Measurements from ENCODE around the gene STXBP6. TPM values are rescaled to one million over a fixed set of nuclear protein-coding genes. Genes with fewer than 3 reads are reported as not detected.

The STXBP6 gene
- total RNA-seq, 1 donor from 2014 or later = 0.63 TPM

DNA sequence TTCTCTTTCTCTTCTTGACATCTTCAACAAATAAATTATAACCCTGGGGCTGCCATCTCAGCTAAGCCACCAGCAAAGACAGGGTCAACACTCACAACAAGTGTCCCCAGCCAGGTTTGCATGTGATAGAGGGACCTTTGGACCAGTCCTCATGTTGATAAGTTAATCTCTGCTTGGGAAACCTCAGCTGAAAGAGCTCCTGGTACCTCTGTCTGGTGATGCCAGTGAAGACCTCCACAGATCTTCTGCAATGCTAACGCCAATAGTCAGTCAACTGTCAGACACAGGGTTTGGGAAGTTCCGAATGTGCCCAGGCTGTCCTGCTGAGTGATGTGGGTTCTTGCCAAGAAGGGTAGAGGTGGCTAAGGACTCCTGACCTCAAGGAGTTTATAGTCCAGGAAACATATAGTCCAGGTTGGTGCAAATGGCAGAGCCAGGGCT, 236.1 kb downstream of the STXBP6 start:
- no peak for DNase-seq (ENCODE audit: low read depth)
- TF ChIP-seq, protein P1, sequence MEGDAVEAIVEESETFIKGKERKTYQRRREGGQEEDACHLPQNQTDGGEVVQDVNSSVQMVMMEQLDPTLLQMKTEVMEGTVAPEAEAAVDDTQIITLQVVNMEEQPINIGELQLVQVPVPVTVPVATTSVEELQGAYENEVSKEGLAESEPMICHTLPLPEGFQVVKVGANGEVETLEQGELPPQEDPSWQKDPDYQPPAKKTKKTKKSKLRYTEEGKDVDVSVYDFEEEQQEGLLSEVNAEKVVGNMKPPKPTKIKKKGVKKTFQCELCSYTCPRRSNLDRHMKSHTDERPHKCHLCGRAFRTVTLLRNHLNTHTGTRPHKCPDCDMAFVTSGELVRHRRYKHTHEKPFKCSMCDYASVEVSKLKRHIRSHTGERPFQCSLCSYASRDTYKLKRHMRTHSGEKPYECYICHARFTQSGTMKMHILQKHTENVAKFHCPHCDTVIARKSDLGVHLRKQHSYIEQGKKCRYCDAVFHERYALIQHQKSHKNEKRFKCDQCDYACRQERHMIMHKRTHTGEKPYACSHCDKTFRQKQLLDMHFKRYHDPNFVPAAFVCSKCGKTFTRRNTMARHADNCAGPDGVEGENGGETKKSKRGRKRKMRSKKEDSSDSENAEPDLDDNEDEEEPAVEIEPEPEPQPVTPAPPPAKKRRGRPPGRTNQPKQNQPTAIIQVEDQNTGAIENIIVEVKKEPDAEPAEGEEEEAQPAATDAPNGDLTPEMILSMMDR (conservative IDR thresholded peaks at IDR 0.05; ENCODE audit: low read depth, low read length) = no peak
- H3K4me3 ChIP-seq (ENCODE audit: low read depth, low read length) = no peak overlapping the region

DNA sequence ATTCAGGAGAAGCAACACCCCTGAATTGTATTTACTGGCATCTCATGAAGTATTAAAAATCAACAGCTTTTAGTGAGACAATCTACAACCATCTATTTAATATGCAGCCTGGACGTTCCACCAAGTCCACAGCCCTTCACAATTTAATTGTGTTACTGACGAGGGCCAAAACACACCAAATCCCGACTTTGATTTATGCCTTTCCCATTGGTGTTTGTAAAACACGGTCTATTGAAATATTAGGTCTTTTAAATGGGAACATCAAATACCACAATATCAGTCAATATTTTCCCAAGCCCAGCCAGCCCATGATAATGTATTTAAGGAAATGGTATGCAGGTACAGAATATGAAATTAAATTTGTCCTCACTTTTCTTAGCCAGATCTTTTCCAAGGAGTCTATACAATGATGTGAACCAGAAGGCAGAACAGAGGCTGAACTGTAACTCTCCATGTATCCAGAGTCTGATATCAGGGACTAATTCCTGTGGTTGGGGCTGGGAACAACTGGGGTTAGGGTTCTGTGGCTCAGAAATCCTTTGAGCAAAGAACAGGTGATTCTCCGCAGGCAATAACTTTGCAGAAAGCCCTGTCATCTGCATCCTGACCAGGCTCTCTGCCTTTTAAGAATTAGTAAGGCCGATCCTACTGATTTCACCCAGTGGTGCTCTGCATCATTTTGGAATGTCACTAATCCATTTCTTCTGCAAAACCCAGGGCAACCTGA, 236.7 kb downstream of the STXBP6 start:
- no peak for DNase-seq (ENCODE audit: low read depth)
- TF ChIP-seq, protein P1 (conservative IDR thresholded peaks at IDR 0.05; ENCODE audit: low read depth, low read length) = no peak
- no peak overlapping the region for H3K4me3 ChIP-seq (ENCODE audit: low read depth, low read length)

DNA sequence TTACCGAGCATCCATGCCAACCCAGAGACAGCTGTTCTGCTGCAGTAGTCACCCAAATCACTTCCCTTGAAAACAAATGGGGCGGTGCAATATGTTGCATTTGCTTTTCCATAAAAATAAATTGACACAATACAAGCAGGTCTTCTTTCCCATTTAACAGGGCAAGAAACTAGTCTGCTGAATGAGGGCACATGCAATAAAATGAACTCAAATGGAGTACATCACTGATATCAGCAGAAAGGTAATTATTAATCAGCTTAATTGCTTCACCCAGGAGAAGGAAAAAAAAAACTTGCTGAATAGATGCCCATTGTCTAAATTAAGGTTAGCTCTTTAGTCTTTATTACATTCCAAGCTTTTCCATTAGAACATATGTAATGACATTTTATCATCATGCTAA, 240.8 kb downstream of the STXBP6 start:
- no peak for DNase-seq (ENCODE audit: low read depth)
- TF ChIP-seq, protein P1 (conservative IDR thresholded peaks at IDR 0.05; ENCODE audit: low read depth, low read length) = no peak
- H3K4me3 ChIP-seq (ENCODE audit: low read depth, low read length) = no peak overlapping the region

DNA sequence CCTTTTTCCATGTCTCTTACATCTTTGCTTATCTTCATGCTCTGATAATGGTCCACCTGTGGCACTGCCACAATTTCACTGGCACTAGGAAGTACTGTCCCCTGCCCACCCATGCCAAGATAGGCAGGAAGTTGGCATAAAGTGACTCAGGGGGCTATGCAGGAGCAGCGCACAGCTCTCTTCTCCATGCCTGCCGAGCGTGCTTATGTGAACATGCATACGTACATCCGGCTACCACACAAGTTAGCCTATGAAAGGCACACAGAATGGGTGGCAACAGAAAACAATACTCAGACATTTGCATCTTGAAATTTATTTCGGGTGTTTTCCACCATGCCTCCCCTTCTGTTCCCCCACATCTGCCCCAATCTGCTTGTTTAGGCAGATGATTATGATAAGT, 241.5 kb downstream of the STXBP6 start:
- no peak overlapping the region for H3K4me3 ChIP-seq (ENCODE audit: low read depth, low read length)
- TF ChIP-seq, protein P1 (conservative IDR thresholded peaks at IDR 0.05; ENCODE audit: low read depth, low read length) = no peak
- no peak for DNase-seq (ENCODE audit: low read depth)

DNA sequence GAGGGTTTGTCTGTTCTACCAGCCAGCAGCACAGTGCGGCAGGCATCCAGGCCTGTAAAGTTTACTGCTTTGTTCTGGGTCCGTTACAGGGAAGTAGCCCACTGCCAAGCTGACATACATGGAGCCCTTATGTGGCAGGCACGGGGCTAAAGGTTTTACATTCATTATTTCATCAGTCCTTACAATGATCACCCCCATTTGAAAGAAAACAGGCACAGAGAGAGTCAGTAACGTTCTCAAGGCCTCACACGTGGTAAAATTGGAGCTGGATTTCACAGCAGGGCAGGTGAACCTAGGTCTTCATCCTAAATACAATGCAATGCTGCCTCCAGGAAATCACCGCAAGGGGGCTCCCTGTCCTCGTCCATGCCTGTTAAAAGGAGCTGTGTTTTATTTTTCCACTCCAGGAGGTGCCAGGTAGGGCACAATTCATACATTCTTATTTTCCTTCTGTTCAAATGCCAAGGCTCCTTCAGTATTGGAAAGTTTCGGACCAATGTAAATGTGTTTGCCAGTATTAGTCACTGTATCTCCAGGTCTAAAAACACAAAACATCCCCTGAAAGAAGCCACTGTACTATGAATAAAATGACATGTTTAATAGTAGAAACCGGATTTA, 243.8 kb downstream of the STXBP6 start:
- DNase-seq (ENCODE audit: low read depth) = no peak
- no peak overlapping the region for H3K4me3 ChIP-seq (ENCODE audit: low read depth, low read length)

DNA sequence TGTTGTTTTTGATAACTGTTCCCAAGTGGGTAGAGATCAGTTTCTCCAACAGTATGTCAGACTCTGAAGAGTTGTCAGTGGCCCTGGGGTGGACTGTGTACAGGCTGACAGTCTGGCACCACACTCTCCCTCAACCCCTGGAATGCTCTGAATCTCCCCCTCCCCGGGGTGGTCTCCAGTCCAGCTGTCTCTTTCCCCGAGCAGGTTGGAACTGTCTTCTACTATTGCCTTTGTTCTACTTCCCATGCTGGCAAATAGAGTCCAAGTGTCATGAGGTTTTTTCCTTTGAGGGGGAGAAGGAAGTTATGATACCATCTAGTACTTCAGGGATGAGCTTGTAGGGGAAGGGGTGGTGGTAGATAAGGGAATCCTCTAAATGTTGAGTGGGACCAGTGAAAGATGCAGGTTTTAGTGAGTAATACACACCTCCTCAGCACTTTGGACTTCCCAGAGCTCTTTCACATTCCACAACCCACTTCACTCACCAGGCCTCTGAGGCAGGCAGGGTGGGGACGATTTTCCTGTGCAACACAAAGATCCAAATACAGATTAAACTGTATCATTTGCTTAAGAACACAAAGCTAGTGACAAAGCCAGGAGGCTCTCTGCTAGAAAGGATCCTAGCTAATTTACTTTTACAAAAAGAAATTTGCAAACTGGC, 245.3 kb downstream of the STXBP6 start:
- TF ChIP-seq, protein P1 (conservative IDR thresholded peaks at IDR 0.05; ENCODE audit: low read depth, low read length) = no peak
- no peak for DNase-seq (ENCODE audit: low read depth)
- no peak overlapping the region for H3K4me3 ChIP-seq (ENCODE audit: low read depth, low read length)

More for the DNA sequence above, 243.8 kb downstream of the STXBP6 start:
- TF ChIP-seq, protein P1 (conservative IDR thresholded peaks at IDR 0.05; ENCODE audit: low read depth, low read length) = peak; percentile 95
